ENCODE measurements around the gene DPY19L3.

DPY19L3 gene

GRCh38 chr19:32532233-32532632 is 126.7 kb downstream of the DPY19L3 start:
- no peaks in the 10 kb centered on the region for H3K27me3 ChIP-seq (ENCODE audit: insufficient read depth, low read length, poor library complexity, severe bottlenecking)
- TF ChIP-seq EZH2phosphoT487 (IDR thresholded peaks at IDR 0.05; ENCODE audit: borderline replicate concordance) (no peak), CTCF (conservative IDR thresholded peaks at IDR 0.05; ENCODE audit: low read length) (no peak)
- H3K9me2 ChIP-seq (replicated peaks; ENCODE audit: low read depth, low read length) = no peaks in the 10 kb centered on the region
- no peaks in the 10 kb centered on the region; the same call in 1 of the 2 replicates for H3K9me3 ChIP-seq (ENCODE audit: insufficient read depth, low read depth, low read length)
- no peak overlapping the region for H2AFZ ChIP-seq (ENCODE audit: low read length)
- H3K79me2 ChIP-seq (ENCODE audit: insufficient read depth, low read length) = no peaks in the 10 kb centered on the region
- H3F3A ChIP-seq (ENCODE audit: low read depth) = no peaks in the 10 kb centered on the region
- H3K4me3 ChIP-seq (ENCODE audit: low read length, poor library complexity, severe bottlenecking) = no peak overlapping the region
- no peaks in the 10 kb centered on the region for H4K20me1 ChIP-seq (ENCODE audit: insufficient read depth, low read length, poor library complexity, severe bottlenecking)
- H3K9ac ChIP-seq (ENCODE audit: low read depth, low read length, poor library complexity, severe bottlenecking) = no peak overlapping the region
- H3K4me1 ChIP-seq (ENCODE audit: insufficient read depth, low read length, poor library complexity, severe bottlenecking) = no peaks in the 10 kb centered on the region
- no peaks in the 10 kb centered on the region for H3K36me3 ChIP-seq (ENCODE audit: insufficient read depth, low read length)
- H3K4me2 ChIP-seq (ENCODE audit: low read depth, low read length, poor library complexity, severe bottlenecking) = no peak overlapping the region

All from Loucy (cell line).